ENCODE data around the gene EIF2AK3.
"Not testable (repeated sequence)": the region's sequence is repeated elsewhere in the genome, so short reads cannot be mapped to it uniquely, and the experiment has no call there.

Gene EIF2AK3

GRCh38 chr2:88596141-88596830, 31.0 kb downstream of the EIF2AK3 start:
- no peak for DNase-seq (ENCODE audit: low read depth in 2 of 2)

GRCh38 chr2:88591698-88592097, 35.6 kb downstream of the EIF2AK3 start:
- DNase-seq (ENCODE audit: low read depth in 2 of 2): no peak

- DNase-seq (ENCODE audit: low read depth in 2 of 2): peak in 1 of 2 donors; percentile 12
These were observed 36.2 kb downstream of the EIF2AK3 start for GRCh38 chr2:88590998-88591613.

- no peak for DNase-seq (ENCODE audit: low read depth in 2 of 2)
These were observed 41.3 kb downstream of the EIF2AK3 start for GRCh38 chr2:88585969-88586368.

- no peak for DNase-seq (ENCODE audit: low read depth in 2 of 2)
These were observed 45.2 kb downstream of the EIF2AK3 start for GRCh38 chr2:88582030-88582429.

GRCh38 chr2:88580088-88580487, 47.2 kb downstream of the EIF2AK3 start:
- no peak for DNase-seq (ENCODE audit: low read depth in 2 of 2)

GRCh38 chr2:88575630-88576029, 51.6 kb downstream of the EIF2AK3 start:
- DNase-seq (ENCODE audit: low read depth in 2 of 2): no peak

GRCh38 chr2:88575051-88575450, 52.2 kb downstream of the EIF2AK3 start:
- no peak for DNase-seq (ENCODE audit: low read depth in 2 of 2)

GRCh38 chr2:88574445-88574844, 52.8 kb downstream of the EIF2AK3 start:
- no peak for DNase-seq (ENCODE audit: low read depth in 2 of 2)

- DNase-seq (ENCODE audit: low read depth in 2 of 2): no peak
These were observed 59.1 kb downstream of the EIF2AK3 start for GRCh38 chr2:88568179-88568578.

- DNase-seq (ENCODE audit: low read depth in 2 of 2): no peak
These were observed 62.9 kb downstream of the EIF2AK3 start for GRCh38 chr2:88564402-88564801.

GRCh38 chr2:88563129-88563528, 64.1 kb downstream of the EIF2AK3 start:
- DNase-seq (ENCODE audit: low read depth in 2 of 2): no peak

GRCh38 chr2:88561646-88562388, 65.4 kb downstream of the EIF2AK3 start:
- no peak for DNase-seq (ENCODE audit: low read depth in 2 of 2)

- no peak for DNase-seq (ENCODE audit: low read depth in 2 of 2)
These were observed 66.5 kb downstream of the EIF2AK3 start for GRCh38 chr2:88560619-88561307.

- DNase-seq (ENCODE audit: low read depth in 2 of 2): no peak
These were observed 70.0 kb downstream of the EIF2AK3 start for GRCh38 chr2:88557290-88557689.

GRCh38 chr2:88556026-88556425, 71.2 kb downstream of the EIF2AK3 start:
- DNase-seq (ENCODE audit: low read depth in 2 of 2): no peak

- no peak for DNase-seq (ENCODE audit: low read depth in 2 of 2)
These were observed 73.1 kb downstream of the EIF2AK3 start for GRCh38 chr2:88554189-88554588.

GRCh38 chr2:88549616-88550292, 77.5 kb downstream of the EIF2AK3 start:
- DNase-seq (ENCODE audit: low read depth in 2 of 2): no peak

GRCh38 chr2:88546291-88546690, 81.0 kb downstream of the EIF2AK3 start:
- DNase-seq (ENCODE audit: low read depth in 2 of 2): not testable (repeated sequence)

GRCh38 chr2:88545118-88545517, 82.1 kb downstream of the EIF2AK3 start:
- no peak for DNase-seq (ENCODE audit: low read depth in 2 of 2)

GRCh38 chr2:88543541-88544057, 83.7 kb downstream of the EIF2AK3 start:
- no peak for DNase-seq (ENCODE audit: low read depth in 2 of 2)

Measured in stimulated activated CD8-positive, alpha-beta memory T cell treated with anti-CD3 and anti-CD28 coated beads, Interleukin-7, amount 100 ng/mL, for 4 hours (primary cell).